Measurements from ENCODE around the gene BBS9.

DNA sequence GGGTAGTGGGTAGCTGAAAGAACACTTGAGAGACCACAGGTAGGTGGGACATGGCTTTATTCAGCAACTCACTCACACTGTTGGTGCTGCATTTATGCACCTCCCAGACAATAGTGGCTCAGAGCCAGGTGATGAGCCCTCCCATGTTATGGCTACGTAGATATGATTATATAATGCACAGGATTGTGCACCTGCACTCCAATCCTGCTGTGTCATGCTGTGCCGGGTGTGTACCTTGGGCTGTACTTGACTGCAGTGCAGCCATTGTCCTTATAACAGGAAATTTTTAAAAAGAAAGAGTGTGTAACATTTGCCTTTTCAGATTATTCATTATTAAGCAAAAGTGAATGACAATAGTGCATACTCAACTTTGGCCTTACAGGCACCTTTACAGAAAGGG lies 409.8 kb downstream of the BBS9 start:
- TF ChIP-seq, protein P1, sequence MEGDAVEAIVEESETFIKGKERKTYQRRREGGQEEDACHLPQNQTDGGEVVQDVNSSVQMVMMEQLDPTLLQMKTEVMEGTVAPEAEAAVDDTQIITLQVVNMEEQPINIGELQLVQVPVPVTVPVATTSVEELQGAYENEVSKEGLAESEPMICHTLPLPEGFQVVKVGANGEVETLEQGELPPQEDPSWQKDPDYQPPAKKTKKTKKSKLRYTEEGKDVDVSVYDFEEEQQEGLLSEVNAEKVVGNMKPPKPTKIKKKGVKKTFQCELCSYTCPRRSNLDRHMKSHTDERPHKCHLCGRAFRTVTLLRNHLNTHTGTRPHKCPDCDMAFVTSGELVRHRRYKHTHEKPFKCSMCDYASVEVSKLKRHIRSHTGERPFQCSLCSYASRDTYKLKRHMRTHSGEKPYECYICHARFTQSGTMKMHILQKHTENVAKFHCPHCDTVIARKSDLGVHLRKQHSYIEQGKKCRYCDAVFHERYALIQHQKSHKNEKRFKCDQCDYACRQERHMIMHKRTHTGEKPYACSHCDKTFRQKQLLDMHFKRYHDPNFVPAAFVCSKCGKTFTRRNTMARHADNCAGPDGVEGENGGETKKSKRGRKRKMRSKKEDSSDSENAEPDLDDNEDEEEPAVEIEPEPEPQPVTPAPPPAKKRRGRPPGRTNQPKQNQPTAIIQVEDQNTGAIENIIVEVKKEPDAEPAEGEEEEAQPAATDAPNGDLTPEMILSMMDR (conservative IDR thresholded peaks at IDR 0.05; ENCODE audit: low read length), result no peak
- TF ChIP-seq EZH2phosphoT487 (IDR thresholded peaks at IDR 0.05; ENCODE audit: borderline replicate concordance), result no peak

Data from Loucy (cell line).